Erythroblast (primary cell): ENCODE measurements around the gene THSD4.

Experiments
- DNase-seq, 2 experiments: peaks; one replicate each; lab custom pipeline; 2025; lab: John Stamatoyannopoulos, UW
- GATA1 ChIP-seq: IDR thresholded peaks from 2 replicates; pipeline ENCODE4 v1.6.1; 2011; ENCODE audit warnings: low read depth, mild to moderate bottlenecking, control low read depth, low read length, moderate library complexity
- POLR2A ChIP-seq: IDR thresholded peaks from 2 replicates; pipeline ENCODE4 v1.6.1; 2011; ENCODE audit warnings: mild to moderate bottlenecking, low read length

THSD4 gene

DNA sequence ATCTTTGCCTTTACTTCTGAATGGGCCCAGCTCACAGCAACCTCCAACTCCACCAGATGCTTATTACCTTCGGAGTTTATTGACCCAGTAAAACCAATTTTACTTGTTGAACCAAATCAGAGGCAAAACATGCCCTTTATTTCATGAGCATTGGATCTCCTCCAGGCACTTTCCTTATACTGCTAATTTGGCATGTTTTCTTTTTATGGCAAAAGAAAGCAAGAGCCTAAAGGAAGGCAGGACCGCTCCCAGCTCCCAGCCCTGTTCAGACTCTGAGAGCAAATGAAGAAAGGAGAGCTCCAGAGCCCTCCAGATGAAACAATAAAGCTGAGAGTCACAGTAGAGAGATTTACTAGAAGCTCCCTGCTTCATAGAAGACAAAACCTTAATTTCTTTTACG is 613.6 kb downstream of the THSD4 start:
- DNase-seq: no peak
- TF ChIP-seq POLR2A (no peak), GATA1 (no peak)

DNA sequence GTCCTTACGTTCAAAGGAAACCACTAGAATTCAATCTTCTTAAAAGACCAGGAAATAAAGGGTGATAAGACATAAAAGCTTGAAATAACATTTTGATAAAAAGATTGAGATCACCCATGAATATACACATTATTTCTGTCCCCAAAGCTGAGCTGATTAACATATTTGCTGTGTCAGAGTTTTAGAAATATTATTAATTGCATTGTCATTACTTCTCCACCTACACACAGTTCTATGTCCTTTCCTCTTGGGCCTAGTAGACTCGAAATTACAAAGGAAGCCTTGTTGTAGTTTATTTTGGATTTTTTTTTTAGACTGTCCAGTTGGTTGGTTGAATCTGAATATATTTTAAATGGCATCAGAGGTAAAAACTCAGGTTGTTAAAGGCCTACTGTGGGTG is 614.0 kb downstream of the THSD4 start:
- no peak for DNase-seq

DNA sequence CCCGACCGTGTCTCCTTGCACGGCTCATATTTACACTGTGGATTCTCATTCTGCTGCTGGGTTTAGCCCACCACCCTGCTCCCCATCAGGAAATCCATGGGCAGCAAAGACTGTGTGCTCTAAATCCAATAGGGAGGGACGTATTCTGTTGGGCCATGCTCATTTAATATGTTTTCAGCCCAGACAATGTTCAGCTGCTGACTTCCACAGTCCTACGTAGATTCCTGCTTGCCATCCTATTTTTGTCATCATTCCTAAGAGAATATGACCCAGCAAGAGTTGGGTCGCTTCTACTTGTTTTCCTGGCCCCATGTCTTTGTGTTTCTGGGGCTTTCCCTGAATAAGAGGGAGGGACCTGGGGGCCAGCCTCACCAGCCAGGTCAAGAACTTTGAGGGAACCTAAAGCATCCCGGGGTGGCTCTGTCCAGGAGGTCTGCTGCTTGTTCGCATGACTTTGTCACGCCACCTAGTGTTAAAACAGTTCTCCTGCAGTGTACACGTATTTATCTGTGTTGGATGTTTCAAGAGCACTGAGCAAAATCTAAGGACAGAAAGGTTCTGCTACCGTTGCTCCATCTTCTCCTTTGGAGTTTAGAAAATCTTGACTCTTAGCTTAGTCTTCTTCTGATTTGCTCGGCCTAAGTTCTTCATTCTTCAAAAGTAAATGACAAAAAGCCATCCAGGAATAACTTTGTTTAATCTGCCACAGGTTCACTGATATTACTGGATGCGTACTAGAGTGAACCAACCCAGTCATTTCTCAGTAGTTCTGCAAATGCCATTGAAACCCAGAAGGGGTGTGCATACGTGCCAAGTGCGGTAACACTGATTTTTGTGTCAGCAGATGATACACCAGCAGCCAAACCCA is 615.2 kb downstream of the THSD4 start:
- TF ChIP-seq GATA1: no peak
- no peak for TF ChIP-seq POLR2A
- DNase-seq: peak; percentile 51 to 58

More for the DNA sequence above, 614.0 kb downstream of the THSD4 start:
- TF ChIP-seq GATA1 (no peak), POLR2A (no peak)

DNA sequence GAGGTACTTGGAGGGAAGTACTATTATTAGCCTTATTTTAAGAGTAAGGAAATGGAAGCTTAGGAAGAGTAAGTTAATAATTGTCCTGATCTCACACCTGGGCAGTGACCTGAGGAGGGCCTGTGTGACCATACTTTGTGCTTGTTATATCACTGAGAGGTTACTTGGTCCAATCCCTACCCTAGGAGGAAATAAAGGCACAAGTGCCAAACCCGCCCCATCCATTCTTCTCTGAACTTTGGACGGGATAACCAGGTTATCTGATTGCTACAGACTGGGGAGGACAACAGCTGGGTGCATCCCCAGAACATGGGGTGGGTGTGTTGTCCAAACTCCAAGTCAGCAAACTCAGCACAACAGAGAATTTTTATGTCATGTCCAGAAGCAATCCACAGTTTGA is 617.4 kb downstream of the THSD4 start:
- TF ChIP-seq POLR2A (no peak), GATA1 (no peak)

DNA sequence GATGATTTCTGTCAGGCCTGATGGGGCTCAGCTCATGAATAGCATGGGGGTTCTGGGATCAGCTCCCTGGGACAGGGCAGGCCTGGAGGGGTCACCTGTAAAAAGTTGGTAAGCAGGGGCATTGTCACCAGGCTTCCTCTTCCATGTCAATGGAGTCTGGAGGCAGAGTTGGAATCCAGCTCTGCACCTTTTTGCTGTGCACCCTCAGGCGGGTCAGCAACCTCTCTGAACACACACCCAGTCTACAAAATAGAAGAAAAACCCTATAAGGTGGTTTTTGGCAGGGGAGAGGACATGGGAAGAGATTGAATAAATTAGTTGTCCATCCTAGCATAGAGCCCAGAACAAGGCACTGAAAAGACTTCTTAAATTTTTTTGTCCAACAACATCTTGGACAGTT is 617.9 kb downstream of the THSD4 start:
- no peak for TF ChIP-seq GATA1
- TF ChIP-seq POLR2A: no peak
- no peak for DNase-seq

More for the DNA sequence above, 617.4 kb downstream of the THSD4 start:
- DNase-seq: no peak

DNA sequence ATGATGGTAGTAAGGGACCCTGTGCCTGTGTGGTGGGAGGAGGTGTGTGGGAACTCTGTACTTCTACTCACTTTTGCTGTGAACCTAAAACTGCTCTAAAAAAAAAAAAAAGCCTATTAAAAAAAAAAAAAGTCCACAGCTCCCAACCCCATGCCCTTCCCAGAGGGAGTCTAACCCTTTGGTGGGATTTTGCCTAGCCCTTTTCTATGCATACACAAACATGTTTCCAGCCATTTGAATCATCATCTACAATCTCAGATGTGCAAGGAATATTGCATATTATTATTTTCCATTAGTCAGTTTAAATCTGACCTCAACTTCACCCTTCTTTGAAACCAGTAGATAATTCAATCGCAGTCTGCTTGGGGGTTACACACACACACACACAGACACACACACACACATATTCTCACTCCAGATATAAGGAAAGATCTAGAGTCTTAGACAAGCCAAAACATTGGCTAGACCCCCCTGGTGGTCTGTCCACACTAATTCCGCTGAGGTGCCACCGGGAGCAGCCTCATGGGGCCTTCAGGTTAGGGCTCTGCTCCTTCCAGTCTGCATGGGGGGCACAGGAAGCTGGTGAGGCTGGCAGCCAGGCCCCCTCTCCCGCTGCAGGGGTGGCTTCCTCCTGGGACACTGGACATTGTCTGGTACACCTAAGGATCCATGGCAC is 619.6 kb downstream of the THSD4 start:
- TF ChIP-seq GATA1: no peak
- TF ChIP-seq POLR2A: no peak
- DNase-seq: no peak

DNA sequence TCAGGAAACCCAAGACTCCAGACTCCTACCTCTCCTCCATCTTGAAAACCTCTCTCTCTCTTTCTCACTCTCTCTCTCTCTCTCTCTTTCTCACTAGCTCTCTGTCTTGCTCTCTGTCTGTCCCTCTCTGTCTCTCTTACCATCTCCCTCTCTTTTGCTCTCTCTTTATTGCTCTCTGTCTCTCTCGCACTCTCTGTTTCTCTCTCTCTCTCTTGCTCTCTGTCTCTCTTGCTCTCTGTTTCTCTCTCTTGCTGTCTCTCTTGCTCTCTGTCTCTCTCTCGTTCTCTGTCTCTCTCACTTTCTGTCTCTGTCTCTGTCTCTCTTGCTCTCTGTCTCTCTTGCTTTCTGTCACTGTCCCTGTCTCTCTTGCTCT is 620.1 kb downstream of the THSD4 start:
- TF ChIP-seq GATA1: no peak
- no peak for TF ChIP-seq POLR2A
- no peak for DNase-seq

DNA sequence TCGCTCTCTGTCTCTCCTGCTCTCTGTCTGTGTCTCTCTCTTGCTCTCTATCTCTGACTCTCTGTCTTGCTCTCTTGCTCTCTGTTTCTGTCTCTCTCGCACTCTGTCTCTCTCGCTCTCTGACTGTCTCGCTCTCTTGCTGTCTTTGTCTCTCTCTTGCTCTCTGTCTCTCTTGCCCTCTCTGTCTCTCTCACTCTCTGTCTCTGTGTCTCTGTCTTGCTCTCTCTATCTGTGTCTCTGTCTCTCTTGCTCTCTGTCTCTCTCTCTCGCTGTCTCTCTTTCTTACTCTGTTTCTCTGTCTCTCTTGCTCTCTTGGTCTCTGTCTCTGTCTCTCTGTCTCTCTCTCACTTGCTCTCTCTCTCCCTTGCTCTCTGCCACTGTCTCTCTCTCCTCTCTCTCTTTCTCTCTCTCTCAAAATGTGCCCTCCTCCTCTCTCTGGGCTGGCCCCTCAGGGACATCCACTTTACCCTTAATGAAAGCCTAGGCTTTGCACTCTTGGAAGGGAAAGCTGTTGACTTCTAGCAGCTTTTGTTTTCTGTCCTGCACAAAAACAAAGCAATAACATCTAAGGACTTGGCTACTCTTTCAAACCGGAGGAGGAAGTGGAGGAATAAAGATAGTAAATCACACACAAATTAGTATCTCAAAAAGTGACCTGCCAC is 621.1 kb downstream of the THSD4 start:
- TF ChIP-seq GATA1 (no peak), POLR2A (no peak)
- DNase-seq: no peak

DNA sequence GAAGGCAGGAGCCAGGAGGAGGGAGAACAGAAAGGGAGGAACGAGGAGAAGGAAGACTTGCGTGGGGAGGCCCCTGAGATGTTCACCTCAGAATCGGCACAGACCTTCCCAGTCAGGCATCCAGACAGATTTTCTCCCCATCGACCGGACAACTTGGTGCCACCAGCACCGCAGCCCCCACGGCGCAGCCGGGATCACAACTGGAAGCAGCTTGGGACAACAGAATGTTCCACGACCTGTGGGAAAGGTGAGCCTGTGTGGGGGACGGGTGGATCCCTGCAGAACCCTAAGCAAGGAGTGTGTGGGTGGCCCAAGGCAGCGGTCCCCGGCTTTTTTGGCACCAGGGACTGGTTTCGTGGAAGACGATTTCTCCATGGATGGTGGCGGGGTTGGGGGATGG is 622.5 kb downstream of the THSD4 start:
- TF ChIP-seq GATA1 (no peak), POLR2A (no peak)
- DNase-seq: no peak

DNA sequence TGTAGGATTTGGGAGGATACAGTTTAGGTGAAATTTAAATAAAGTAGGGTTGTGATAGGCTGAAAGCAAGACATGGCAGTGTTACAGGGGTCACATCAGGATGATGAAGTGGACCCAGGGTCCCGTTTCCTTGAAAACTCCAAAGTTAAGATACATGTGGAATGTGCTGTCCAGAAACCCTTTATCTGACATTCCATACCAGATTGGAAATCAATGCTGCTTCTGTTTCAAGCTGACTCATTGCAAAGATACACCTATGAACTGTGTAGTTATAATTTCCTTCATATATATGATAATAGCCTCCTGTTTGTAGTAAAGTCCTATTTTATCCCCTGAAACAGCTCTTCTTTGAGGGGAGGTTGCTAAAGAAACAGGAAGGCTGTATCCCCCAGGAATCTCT is 624.1 kb downstream of the THSD4 start:
- no peak for DNase-seq
- TF ChIP-seq POLR2A (no peak), GATA1 (no peak)

DNA sequence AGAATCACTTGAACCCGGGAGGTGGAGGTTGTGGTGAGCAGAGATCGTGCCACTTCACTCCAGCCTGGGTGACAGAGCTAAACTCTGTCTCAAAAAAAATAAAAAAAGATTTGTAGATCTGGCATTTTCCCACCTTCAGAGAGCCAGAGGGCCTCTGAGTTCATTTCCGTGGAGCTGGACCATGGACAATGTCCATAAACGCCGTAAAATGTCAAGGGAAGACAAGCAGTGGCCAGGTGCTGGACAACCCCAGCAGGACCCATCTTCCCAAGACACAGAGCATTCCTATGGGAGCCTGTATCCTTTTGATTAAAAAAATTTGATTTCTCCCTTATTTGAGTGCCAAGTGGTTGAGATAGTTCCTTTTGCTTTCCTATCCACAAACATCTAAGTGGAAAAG is 627.7 kb downstream of the THSD4 start:
- TF ChIP-seq GATA1 (no peak), POLR2A (no peak)
- no peak for DNase-seq

DNA sequence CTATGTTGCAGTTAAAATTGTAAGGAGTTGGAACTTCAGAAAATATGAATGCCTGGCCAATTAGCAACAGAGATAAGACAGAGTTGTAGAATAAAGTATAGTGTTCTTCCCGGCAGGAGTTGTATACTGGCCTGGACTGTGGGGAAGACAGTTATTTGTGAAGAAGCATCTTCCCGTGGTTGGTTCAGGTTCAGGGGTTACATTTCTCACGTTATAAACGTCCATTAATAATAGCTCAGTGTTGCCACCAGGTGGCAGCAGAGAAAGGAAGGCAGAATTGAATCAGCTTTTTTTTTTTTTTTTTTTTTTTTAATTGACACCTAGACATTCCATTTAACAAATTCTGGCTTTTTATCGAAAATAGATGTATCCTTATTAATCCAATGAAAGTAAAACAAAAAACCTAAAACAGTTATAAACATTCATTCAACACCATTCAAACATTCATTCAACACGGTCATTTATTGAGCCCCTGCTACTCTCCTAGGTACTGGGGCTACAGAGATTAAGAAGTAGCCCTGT is 628.7 kb downstream of the THSD4 start:
- TF ChIP-seq GATA1 (no peak), POLR2A (no peak)
- DNase-seq: peak; percentile 32 to 60

DNA sequence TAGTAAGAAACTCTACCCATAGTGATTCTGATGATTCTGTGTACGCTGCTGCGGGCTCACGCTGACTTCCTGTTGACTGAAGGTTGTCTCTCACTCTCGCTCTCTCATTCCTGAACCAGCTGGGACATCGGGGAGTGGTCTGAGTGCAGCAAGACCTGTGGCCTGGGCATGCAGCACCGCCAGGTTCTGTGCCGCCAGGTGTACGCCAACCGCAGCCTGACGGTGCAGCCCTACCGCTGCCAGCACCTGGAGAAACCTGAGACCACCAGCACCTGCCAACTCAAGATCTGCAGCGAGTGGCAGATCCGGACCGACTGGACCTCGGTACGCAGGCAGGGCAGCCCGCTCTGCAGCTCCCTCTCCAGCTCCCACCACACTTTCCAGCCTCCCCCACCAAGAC is 631.4 kb downstream of the THSD4 start:
- TF ChIP-seq GATA1: no peak
- TF ChIP-seq POLR2A: no peak
- no peak for DNase-seq
